ENCODE data around the gene CUL7.
"Not testable (repeated sequence)": the region's sequence is repeated elsewhere in the genome, so short reads cannot be mapped to it uniquely, and the experiment has no call there.

The CUL7 gene

DNA sequence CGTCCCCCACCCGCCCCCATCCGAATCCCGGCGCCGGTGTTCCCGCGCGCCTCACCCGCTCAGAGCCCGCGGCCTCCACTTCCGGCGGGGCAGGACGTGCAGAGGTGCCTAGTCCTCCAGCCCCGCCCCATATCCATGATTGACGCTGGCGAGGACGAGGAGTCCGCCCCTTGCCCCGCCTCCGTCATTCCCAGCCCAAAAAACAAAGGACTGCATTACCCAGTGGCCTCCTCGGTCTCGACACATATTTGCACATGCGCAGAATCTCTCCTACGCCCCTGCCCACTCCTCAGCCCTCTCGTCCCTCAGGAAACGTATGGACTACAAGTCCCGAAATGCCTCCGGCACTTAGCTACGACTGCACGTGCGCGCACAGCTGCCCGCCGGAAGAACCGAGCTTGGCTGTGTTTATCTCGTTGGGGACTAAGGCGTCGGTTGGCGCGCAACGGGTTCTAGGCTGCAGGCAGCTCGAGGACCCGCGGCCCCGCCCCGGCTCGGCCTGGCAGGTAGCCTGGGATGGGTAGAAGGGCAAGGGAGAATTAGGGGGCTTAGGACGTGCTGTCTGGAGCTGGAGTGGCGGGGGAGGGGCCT, 39.7 kb downstream of the CUL7 start, which contains the start of the genes KLHDC3 and MEA1:
KLHDC3 (plus strand) TSS at position 407 of the 591 bp plus-strand sequence. CDS start 2,944 bp downstream, outside the sequence.
MEA1 (minus strand) TSS at position 104 of the 591 bp plus-strand sequence. CDS start 133 bp downstream, outside the sequence.
- DNase-seq: peak; percentile 100

DNA sequence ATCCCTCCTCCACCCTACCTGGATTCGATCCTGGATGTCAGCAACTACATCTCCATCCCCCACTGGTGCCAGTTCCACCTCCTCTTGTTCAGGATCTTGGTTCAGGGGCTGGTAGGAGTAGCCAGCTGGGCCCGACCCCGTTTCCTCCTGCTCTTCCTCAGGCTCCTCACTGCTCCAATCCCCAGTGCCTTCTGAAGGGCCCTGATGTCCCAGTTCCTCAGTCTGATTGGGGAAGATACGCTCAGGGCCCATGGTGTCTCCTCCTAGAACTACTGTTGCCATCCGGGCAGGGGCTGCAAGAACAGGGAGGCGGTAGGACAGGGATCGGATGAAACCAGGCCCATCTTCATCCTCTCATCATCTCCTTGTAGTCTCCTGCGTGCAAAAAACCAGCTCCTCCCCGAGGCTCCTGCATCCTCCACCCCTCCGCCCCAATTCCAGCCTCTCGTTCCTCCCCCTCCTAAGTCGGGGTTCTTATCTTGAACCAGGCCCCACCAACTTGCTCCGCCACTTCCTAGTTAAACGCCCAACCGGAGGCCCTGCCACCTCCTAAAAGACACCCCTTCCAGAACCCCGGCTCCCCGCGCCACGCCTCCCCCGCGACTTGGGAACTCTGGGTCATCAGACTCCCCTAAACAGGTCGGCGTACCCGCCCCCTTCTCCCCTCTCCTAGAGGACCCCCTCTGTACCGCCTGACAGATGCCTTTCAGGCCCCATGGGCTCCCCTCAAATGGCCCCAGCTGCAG, 40.4 kb downstream of the CUL7 start:
- DNase-seq: peak; percentile 11

DNA sequence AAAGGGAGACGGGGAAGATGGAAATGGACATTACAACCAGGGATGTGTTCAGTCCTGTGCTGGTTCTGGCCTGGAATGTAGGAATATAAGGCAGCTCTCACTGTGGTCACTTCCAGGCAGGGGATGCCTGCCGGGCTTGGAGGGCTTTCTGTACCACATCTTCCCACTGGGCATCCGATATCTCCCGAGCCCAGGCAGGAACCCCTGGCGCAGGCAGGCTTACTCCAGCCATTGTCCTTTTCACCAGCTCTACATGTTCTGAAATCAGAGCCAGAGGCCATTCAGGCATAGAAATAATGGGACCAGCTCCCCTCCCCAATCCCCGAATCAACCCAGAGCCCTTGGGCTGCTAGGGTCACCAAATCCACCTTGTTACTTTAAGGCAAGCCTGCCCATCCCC, 41.3 kb downstream of the CUL7 start:
- no peak for DNase-seq

DNA sequence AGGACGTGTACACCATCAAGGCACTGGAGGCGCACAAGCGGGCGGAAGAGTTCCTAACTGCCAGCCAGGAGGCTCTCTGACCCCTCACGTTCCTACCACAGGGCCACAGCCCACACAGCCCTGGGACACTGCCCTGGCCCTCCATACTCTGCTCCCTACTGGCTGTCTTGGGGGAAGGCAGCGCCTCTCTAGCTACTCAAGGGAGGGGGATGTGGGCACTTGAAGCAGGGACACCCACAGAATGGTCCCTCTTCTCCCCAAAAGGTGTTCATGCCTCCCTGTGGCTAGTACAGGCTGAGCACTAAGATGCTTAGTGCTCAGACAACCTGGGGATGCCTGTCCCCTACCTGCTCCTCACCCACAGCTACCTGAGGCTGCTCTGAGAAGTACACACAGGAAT, 42.4 kb downstream of the CUL7 start:
- no peak for DNase-seq

DNA sequence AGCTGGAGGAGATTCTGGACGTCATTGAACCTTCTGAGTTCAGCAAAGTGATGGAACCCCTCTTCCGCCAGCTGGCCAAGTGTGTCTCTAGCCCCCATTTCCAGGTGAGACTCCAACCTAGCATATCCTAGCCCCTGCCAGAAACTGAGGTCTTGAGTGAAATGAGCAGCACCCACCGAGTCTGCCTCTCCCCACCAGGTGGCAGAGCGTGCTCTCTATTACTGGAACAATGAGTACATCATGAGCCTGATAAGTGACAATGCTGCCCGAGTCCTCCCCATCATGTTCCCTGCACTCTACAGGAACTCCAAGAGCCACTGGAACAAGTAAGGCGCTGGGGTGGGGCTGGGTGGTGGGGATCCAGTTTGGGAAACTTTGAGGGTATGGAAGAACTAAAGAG, 44.5 kb downstream of the CUL7 start:
- DNase-seq: peak; percentile 36

DNA sequence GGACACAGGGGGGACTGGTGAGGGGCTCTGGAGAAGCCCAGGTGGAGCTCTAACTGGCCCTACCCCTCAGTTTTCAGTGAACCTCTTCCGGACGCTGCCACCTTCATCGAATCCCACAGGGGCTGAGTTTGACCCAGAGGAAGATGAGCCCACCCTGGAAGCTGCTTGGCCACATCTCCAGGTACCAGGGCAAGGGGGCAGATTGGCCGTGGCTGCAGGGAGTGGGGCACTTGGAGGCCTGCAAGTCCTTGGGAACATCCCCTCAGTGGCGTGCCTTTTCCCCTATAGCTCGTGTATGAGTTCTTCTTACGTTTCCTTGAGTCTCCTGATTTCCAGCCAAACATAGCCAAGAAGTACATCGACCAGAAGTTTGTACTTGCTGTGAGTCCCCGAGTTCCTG, 46.5 kb downstream of the CUL7 start:
- DNase-seq: no peak

DNA sequence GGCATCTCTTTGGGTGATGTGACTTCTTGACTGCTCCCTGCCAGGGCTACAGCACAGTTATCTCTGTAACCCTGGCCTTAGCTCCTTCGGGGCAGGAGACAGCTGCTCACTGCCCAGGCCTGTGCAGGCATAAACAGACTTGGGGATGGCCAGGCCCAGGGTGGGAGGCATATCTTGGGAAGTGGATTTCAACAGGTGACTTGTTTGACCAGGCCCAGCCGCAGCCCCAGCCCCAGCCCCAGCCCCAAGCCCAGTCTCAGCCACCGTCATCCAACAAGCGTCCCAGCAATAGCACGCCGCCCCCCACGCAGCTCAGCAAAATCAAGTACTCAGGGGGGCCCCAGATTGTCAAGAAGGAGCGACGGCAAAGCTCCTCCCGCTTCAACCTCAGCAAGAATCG, 47.4 kb downstream of the CUL7 start:
- DNase-seq: no peak

DNA sequence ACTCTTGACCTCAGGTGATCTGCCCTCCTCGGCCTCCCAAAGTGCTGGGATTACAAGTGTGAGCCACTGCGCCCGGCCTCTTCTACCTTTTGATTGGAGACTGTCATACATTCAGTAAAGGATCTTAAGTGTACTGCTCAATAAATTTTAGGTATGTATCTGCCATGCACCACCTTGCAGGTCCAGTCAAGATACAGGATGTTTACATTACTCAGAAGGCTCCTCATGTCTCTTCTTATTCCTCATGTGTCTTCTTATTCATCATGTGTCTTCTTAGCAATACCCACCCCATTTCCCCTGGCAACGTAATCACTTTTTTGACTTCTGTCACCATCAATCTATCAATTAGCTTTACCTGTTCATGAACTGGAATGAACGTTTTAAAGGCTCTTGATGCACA, 47.8 kb downstream of the CUL7 start:
- no peak for DNase-seq

DNA sequence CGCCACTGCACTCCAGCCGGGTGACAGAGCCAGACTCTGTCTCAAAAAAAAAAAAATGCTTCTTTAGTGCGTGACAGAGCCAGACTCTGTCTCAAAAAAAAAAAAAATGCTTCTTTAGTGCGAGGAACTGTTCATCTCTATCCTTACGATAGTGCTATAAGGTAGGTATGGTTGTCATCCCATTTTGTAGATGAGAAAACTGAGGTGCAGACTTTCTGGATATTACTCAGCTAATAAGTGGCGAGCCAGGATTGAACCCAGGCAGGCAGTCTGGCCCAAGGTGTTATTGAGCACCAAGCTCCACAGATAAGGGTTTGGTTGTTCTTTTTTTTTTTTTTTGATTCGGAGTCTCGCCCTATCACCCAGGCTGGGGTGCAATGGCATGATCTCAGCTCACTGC, 51.8 kb downstream of the CUL7 start:
- DNase-seq: no peak

DNA sequence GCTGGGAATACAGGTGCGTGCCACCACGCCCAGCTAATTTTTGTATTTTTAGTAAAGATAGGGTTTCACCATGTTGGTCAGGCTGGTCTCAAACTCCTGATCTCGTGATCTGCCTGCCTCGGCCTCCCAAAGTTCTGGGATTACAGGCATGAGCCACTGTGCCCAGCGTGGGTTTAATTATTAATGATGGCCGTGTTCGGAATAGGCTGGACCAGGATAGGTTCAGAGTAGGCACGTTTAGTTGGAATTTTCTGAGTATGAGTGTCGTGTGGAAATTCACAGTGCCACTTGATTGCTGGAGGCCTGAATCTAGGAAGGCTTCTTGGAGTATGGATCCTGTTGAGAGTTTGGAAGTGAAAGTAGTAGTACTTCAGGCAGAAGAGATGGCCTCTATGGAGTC, 55.4 kb downstream of the CUL7 start:
- not testable (repeated sequence) for DNase-seq

DNA sequence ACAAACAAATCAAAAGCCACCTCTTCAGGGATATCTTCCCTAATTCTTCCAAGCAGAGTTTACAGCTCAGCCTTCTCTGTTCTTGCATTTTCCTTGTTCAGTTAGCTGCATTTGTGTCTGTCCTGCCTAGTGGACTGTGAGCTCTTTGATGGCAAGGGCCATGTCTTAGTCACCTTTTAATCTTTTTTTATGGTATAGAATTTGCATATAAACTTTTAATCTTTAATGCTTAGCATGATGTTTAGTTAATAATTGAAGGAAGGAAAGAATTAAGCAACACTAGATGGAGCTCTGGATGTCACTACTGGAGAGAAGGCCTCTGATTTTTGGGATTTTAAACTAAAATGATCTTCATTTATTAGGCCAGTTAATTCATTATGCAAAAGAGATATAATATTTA, 57.1 kb downstream of the CUL7 start:
- DNase-seq: no peak

DNA sequence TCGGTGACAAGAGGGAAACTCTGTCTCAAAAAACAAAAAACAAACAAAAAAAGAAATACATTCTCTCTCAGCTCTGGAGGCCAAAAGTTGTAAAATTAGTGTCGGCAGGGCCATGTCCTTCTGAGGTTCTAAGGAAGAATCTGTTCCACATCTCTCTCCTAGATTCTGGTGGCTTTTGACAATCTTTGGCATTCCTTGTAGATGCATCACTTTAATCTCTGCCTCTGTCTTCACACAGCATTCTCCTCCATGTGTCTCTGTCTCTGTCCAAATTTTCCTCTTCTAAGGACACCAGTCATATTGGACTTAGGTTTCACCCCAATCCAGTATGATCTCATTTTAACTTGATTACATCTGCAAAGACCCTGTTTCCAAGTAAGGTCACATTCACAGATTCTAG, 60.2 kb downstream of the CUL7 start:
- no peak for DNase-seq

DNA sequence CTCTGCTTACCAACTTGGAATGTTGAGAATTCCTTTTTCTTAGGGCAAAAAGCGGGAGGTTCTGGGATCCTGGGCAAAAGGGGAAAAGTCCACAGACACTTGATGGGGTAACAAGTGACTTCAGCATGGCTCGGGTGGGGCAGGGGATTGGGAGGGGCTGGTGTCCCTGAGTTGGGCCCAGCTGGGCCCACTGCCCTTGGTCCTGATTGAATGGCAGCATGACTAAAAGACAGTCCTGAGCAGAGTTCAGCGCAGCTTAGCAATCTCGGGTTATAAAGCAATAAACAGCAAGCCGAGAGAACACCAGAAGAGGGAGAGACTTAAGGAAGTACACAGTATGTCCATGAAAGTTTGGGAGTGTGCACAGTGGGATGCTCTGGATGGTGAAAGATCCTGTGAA, 63.7 kb downstream of the CUL7 start:
- no peak for DNase-seq

DNA sequence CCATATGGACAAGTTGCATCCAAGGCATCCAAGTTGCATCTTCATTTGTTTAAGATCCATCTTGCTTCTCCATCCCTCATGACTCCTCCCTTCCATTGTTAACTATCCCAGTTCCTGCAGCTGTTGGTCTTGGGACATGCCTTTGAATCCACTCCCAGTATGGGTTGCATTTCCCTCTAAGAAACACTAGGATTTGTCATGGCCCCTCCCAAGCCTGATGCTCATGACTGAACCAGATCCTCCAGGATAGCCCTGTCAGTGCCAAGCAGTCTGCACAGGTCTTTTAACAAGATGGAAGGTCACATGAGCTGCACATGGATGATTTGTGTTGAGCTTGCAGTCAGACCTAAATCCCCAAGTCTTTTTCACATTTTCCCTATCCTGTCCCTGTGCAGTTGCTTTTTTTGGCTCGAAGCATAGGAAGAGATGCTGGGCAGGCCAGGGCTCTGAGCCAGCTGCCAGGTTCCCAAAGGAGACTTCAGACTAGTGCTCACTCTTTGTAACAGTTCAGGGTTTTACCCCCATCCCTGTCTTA, 65.1 kb downstream of the CUL7 start:
- DNase-seq: no peak
